Stimulated activated CD8-positive, alpha-beta memory T cell treated with anti-CD3 and anti-CD28 coated beads, Interleukin-4, amount 100 ng/mL, for 1 hour (primary cell): Measurements from ENCODE around the gene SMC5.
"Not testable (repeated sequence)": the region's sequence is repeated elsewhere in the genome, so short reads cannot be mapped to it uniquely, and the experiment has no call there.

Experiments used
- DNase-seq, 2 donors: peaks; one replicate each; pipeline ENCODE4 v3.0.0-alpha.2; 2020; ENCODE audit warnings: low read depth in 2 of 2, low spot score in 1 of 2

SMC5 gene

DNA sequence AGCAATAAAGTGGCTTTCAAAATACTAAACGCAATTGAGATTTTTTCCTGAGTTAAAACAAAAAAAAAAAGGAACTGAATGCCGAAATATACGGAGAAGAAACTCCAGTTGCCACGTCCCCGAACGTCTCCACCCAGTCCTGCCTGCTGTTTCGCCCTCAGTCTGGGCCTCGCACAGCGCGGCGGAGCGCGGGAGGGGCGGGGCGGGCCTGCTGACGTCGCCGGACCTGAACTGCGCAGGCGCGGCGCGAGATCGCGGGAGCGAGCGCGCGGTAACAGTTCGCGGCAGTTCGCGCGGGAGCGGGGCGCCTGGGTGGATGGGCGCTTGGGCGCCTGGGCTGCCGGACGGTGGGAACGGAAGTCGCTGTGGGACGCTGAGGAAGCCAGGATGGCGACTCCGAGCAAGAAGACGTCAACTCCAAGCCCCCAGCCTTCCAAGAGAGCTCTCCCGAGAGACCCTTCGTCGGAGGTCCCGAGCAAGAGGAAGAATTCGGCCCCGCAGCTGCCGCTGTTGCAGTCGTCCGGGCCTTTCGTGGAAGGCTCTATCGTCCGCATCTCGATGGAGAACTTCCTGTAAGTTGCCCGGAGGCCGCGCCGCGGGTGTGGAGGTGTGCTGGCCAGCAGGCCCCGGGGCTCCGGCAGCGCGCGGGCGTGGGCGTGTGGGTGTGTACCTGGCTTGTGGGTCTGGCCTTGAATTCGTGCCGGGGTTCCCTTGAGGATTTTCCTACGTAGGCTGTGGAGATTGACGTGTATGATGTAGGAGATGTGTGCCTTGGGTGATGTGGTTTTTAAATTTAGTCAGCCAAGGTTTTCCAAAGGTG is at the start of gene SMC5:
Gene SMC5 (plus strand): TSS at position 287 of the 820 bp plus-strand sequence. CDS start 101 bp downstream, at position 388.
- DNase-seq, result peak; percentile 61 to 77

DNA sequence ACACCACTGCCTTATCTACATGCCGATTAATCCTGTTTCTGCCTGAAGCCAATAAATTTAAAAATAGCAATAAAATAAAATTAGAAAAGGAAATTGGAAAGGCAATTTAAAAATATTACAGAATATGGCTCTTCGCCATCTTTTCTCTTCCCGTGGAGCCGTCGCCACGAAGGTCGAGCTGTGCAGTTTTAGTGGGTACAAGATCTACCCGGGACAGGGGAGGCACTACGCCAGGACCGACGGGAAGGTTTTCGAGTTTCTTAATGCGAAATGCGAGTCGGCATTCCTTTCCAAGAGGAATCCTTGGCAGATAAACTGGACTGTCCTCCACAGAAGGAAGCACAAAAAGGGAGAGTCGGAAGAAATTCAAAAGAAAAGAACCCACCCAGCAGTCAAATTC is 41.7 kb upstream of the SMC5 start:
- no peak for DNase-seq

DNA sequence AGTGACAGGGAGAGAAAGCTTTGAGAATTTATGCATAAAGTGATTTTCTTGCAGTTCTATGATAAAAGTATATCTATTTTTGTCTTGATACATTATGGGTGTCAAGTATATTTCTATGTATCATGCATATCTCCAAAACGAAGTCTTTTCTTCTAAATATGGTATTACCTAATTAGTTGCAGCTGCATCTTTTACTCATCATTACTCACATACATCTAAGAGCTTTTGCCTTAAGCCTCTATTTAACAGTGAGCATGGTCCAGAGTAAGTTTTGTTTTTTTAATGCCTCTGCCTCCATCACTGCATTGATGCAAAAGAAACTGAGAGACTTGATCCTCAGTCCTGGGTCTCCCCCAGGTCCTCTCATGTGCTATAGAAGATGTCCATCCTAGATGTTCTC is 40.0 kb upstream of the SMC5 start:
- DNase-seq, result no peak

DNA sequence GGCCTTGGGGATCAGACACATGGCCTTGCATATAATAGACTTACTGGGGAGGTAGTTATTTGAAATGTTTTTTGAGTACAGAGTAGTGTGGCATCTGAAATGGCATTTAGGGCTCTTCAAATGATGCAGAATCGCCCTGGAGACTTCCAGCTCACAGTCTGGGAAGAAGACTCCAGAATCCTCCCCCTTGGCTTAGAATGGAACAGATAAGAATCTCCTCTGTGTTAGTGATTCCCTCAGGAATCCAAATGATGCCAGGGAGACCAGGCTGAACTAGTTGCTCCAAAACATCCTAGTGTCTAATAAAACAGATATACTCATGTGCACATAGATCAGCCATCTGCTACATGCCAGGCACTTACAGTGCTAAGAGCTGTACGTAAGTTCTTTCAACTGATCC is 38.6 kb upstream of the SMC5 start:
- DNase-seq, result no peak

DNA sequence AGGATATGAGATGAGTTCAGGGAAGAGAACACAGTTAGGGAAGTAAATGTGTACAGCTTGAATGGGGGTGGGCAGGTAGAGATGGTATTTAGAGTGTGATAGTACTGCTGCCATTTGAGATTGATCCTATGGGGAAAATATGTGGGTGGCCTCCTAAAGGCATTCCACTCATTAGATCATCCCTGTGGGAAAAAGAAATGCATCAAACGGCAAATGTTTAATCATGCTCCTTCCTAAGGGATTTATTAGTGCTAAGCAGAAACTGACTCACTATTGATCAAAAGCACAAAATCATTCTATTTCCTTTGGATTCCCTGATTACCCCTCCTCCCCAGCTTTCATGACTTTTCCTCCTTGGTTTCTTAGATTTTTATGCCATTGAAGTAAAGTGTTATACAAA is 36.4 kb upstream of the SMC5 start:
- DNase-seq, result no peak

DNA sequence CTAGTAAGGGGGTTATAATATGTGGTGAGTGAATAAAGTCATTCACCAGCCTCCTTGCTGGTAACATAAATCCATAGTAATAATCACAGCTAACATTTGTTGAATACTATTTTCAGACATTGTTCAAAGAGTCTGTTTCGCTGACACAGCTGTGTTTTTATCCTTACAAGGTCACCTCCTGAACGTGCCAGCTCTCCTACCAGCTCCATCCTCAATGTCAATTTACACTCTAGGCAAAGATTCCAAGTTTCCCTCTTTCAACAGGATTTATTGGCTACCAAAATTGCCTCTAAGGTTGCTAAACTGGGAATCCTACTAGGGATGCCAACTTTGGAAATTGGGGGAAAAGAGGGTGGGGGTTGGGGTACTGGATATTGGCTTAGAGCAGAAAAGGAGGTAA is 30.7 kb upstream of the SMC5 start:
- DNase-seq, result no peak

DNA sequence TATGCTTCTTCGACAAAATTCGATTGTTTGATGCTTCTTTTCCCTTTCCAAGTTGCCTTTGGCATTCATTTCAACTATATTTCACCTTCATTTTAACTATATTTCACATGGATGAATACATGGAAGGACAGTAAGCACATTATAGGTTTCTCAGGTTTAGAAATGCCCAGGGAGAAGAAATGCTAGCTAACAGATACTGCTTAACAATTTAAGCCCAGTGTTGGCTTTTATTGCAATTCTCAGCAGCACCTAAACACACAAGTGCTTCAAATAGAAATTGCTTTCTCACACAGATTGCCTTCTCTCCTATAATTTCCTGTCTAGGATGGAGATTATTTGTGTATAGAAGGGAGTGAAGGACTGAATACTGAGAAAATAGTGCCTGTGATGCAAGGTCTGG is 30.2 kb upstream of the SMC5 start:
- DNase-seq, result no peak

DNA sequence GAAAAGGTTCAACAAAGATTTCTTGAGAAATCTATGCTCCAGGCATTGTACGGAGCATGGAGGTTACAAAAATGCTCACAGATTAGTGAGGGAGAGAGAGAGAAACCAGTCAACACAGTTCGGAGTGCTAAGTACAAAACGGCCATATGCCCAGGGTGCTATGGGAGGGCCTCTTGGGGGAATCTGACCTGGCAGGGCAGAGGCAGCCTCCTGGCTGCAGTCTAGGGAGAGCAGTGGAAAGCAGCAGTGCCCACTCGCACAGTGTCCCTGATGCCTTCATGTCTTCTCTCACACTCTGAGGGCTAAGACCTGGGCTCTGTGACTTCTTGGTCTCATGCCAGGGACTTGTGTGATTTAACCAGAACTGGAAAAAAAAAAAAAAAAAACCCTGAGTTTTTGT is 29.8 kb upstream of the SMC5 start:
- DNase-seq, result no peak

DNA sequence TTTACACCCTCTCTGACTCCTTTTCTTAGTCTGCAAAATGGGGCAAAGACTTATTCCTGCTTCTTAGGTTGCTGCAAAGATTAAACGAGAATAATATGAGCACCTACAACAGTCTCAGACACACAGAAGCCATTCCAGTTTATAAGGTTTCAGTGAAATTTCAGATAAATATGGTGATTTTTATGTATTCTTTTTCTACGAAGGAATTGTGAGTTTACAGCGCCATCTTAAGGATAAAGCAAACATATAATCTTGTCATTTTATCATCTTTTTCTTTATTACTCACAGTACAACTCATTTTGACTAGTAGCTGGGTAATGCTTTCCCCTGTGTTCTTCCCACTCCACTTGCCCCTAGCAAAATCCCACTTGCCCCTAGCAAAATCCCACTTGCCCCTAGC is 29.2 kb upstream of the SMC5 start:
- DNase-seq, result no peak

DNA sequence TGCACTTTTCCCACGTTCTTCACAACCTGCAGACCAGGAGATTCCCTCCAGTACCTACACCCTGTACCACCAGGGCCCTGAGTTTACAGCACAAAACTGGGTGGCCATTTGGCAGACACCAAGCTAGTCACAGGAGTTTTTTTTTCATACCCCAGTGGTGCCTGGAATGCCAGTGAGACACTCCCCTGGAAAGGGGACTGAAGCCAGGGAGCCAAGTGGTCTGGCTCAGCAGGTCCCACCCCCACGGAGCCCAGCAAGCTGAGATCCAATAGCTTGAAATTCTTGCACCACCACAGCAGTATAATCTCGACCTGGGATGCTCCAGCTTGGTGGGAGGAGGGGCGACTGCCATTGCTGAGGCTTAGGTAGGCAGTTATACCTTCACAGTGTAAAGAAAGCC is 26.3 kb upstream of the SMC5 start:
- no peak for DNase-seq

DNA sequence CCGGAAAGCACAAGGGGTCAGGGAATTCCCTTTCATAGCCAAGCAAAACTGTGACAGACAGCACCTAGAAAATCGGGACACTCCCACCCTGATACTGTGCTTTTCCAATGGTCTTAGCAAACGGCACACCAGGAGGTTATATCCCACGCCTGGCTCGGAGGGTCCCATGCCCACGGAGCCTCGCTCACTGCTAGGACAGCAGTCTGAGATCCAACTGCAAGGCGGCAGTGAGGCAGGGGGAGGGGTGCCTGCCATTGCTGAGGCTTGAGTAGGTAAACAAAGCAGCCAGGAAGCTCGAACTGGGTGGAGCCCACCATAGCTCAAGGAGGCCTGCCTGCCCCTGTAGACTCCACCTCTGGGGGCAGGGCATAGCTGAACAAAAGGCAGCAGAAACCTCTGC is 24.6 kb upstream of the SMC5 start:
- DNase-seq, result not testable (repeated sequence)

DNA sequence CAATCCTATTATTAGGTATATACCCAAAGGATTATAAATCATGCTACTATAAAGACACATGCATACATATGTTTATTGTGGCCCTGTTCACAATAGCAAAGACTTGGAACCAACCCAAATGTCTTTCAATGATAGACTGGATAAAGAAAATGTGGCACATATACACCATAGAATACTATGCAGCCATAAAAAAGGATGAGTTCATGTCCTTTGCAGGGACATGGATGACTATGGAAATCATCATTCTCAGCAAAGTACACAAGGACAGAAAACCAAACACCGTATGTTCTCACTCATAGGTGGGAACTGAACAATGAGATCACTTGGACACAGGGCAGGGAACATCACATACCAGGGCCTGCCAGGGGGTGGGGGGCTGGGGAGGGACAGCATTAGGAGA is 12.8 kb upstream of the SMC5 start:
- not testable (repeated sequence) for DNase-seq

DNA sequence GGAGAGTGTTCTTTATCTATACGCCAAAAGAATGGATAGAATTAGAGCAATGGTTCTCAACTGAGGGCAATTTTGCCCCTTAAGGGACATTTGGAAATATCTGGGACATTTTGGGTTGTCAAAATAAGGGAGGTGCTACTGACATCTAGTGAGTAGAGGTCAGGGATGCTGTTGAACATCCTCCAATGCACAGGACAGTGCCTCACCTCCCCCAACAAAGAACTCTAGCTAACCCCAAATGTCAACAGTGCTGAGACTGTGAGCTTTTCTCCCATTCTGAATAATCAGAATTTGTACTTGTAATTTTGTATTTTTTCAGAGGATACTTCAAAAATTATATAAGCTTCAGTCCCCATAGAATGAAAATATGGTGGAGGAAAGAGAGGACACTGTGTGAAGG is 8.6 kb upstream of the SMC5 start:
- DNase-seq, result no peak

DNA sequence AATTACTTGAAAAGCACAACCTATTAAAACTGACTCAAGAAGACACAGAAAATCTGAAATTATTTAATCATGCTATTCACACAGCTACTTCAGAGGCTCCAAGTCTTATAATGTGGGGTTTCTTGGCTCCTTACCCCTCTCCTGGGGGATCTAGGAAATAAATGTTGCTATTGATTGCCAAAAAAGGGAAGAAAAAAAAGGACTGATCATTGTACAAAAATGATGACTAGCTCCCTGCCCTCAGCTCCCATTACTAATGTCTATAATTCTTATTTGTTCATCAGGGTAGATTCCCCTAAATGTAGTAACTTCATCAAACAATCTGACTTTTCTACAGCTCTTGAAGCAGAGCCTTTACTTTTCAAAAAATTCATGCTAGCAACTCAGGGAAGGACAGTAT is 3.3 kb upstream of the SMC5 start:
- DNase-seq, result no peak

DNA sequence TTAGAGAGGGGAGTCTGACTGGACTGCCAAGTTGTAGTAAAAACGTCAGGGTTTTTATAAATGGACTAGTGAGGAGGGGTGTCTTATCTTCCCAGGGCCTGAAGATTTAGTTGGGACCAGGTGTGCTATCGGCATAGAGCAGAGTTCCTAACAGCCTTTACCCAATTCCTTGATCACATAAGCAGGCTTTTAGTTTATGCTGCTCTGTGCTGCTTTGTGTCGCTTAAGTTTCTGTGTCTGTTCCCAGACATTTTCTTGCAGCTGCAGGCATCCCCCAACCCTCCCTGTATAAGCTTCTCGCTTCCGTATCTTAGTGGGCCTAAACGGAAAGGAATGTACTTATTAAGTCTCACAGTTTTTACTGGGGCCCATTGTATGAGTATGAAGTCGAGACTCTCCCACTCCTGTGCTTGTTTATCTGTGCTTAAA is 2.6 kb upstream of the SMC5 start:
- no peak for DNase-seq

DNA sequence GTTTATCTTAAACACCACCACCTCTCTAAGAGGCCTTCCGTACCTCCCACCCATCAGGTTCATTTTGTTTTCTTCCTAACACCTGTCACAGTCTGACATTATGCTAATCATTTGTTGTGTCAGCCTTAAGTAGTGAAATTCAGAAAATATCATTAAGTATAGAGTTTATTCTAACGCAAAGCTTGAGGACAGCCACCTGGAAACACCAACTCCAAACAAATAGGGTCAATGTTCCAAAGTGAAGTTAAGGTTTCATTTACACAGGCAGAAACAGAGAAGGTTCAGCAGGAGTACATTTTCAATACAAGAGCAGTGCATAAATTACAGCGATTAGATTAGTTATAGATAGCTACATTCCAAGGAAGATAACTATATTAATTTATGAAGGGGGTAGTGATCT is 1.3 kb upstream of the SMC5 start:
- DNase-seq, result no peak

DNA sequence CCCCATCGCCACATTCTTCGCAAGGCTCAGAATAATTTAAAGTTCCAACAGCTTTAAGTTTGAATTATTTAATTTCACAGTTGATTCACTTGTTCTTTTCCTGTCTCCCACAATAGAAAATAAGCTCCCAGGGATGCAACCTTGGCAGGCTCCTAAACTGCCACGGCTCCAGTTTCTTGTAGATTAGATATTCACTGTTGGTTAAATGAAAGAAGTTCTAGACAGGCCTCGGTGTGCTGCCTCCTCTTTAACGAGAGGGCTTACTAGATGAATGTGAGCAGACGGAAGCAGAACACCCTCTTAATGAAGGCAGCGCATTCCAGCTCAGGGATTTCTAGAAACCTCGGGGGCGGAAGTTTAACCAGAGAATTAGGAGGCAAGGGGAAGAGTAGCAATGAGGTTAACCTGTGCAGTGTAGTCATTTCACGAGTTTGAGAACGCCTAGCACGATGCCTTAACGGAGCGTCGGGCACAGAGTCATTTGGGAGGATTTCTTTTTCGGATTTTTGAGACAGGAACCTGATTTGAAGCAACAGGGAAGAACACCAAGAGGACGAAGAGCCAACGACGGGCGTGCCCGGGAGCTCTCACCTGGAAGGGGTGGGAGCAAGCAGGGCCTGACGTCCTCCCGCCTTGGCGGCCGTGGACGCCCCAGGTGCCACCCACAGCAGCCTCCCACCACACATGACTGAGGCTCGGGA is 637 bp upstream of the SMC5 start:
- peak in 1 of 2 donors; percentile 3 for DNase-seq

DNA sequence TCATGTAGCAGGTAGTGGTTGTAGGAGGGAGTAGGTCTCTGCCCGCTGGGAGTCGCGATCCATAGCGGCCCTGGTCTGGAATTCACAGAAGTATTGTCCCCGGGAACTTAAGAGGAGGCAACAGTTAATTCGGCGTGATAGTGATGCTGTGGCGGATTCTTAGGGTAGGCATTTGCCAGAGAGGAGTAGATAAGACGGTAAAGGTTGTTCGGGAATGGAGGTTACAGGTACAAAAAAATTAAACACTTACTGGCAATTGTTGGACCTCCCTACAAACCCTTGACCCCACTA is 679 bp downstream of the SMC5 start:
- DNase-seq, result no peak

DNA sequence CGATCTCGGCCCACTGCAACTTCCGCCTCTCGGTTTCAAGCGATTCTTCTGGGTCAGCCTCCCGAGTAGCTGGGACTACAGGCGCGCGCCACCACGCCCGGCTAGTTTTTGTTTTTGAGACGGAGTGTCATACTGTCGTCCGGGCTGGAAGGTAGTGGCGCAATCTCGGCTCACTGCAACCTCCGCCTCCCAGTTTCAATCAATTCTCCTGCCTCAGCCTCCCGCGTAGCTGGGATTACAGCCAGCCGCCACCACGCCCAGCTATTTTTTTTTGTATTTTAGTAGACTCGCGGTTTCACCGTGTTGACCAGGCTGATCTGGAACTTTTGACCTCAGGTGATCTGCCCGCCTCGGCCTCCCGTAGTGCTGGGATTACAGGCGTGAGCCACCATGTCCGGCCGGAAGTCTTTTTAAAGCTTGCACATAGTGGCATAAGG is 1.2 kb downstream of the SMC5 start:
- no peak for DNase-seq

DNA sequence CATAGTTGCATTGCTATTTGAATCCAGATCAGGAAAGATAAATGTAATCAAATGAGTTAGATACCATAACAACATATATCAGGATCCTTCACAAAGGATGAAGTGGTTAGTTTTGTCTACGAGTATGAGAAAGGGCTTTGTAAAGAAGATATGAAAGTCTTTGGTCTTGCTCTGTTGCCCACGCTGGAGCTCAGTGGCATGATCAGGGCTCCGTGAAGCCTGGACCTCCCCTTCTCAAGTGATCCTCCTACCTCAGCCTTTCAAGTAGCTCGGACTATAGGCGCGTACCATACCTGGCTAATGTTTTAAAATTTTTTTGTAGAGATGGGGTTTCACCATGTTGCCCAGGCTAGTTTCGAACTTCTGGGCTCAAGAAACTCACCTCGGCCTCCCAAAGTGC is 1.8 kb downstream of the SMC5 start:
- DNase-seq, result no peak

DNA sequence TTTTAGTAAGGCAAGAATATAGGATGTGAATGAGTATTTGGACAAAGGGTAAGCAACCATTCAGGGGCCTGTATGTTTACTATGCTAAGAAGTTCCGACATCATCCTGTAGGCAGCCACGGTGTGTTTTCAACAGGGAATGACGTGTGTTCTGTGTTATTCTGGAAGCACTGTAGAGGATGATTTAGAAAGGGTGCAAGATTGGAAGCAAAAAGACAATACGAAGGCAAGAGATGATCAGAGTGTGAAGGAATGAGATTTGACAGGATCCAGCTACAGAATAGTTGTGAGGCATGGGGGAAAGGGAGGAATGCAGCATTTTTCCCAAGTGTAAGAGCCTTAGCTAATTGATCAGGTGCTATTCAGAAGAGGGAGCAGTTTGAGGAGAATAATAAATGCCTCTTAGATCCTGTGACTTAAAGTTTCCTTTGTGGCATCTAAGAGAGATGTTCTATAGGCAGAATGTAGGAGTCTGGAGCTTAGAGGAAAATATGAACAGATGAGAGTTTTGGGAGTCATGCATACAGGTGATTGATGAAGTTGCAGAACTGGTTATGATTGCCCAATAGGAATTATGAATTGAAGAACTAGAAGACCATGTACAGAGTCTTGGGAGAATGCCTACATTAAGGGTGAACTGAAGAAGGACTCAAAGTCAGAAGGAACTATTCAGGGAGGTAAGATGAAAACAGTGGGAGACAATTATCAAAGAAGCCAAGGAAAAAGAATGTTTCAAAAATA is 2.5 kb downstream of the SMC5 start:
- no peak for DNase-seq

DNA sequence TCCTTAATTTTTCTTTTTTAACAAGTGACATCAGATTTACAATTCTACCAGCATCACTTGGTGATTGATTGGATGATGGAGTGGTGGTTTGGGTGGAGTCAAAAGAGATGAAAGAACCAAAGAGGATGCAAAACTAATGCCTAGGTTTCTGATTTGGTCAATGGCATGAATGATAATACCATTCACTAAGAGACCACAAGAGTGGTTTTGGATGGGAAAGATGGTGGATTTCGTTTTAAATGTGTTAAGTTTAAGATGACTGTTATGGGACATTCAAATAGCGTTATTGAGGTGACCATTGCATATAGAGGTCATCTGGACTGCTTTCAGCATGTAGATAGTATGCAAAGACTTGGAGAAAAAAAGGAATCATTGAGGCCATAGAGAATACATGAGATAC is 3.6 kb downstream of the SMC5 start:
- no peak for DNase-seq
